LNCaP clone FGC (cell line): ENCODE results near the gene USE1.

Experiments used
- DNase-seq: peaks from one replicate; pipeline ENCODE4 v3.0.0-alpha.2; 2011; ENCODE audit warnings: low read depth
- H3K4me3 ChIP-seq: 2 replicates; pipeline ENCODE4 v1.5.1; 2011; ENCODE audit warnings: mild to moderate bottlenecking, low read depth, low read length, control low read depth
- CTCF ChIP-seq: IDR thresholded peaks from 2 replicates; pipeline ENCODE4 v1.5.1; 2012; ENCODE audit warnings: mild to moderate bottlenecking; ENCODE audit not compliant: control insufficient read depth, insufficient read depth; ENCODE audit errors: extremely low read depth

USE1 gene

GRCh38 chr19:17259934-17260333 lies 44.8 kb downstream of the USE1 start:
- H3K4me3 ChIP-seq = no peak overlapping the region
- no peak for TF ChIP-seq CTCF
- DNase-seq = no peak

- peak; percentile 88 for TF ChIP-seq CTCF
- DNase-seq = peak; percentile 58
- no peak overlapping the region for H3K4me3 ChIP-seq
Observed at GRCh38 chr19:17260842-17261325, 45.7 kb downstream of the USE1 start.

- no peak for DNase-seq
- H3K4me3 ChIP-seq = no peak overlapping the region
- TF ChIP-seq CTCF = no peak
Observed at GRCh38 chr19:17262557-17262956, 47.4 kb downstream of the USE1 start.

- TF ChIP-seq CTCF = no peak
- no peak for DNase-seq
- no peak overlapping the region for H3K4me3 ChIP-seq
Observed at GRCh38 chr19:17263712-17264640, 48.8 kb downstream of the USE1 start.

GRCh38 chr19:17264641-17264979 lies 49.5 kb downstream of the USE1 start, which contains the start of gene USHBP1:
TSS of gene USHBP1 (minus strand) at chr19:17264745. CDS start at chr19:17264299, 446 bp downstream.
- DNase-seq = no peak
- no peak within 1 kb of the TSS for H3K4me3 ChIP-seq
- no peak for TF ChIP-seq CTCF

- DNase-seq = no peak
- H3K4me3 ChIP-seq = no peak overlapping the region
- TF ChIP-seq CTCF = no peak
Observed at GRCh38 chr19:17266026-17266425, 50.9 kb downstream of the USE1 start.
